GM18517 (cell line): ENCODE results near the gene TEX29.

ENCODE experiments used
- ATAC-seq: cut with Tn5 transposase; IDR thresholded peaks from one replicate; pipeline ENCODE4 v1.9.1; 2021; ENCODE audit warnings: mild to moderate bottlenecking, moderate library complexity; ENCODE audit not compliant: unreplicated experiment

Gene TEX29

GRCh38 chr13:111365149-111366005 lies 44.9 kb downstream of the TEX29 start:
- no peak for ATAC-seq

GRCh38 chr13:111367340-111367739 lies 46.9 kb downstream of the TEX29 start:
- ATAC-seq: no peak

- no peak for ATAC-seq
These were observed 47.6 kb downstream of the TEX29 start for GRCh38 chr13:111368091-111368490.

DNA sequence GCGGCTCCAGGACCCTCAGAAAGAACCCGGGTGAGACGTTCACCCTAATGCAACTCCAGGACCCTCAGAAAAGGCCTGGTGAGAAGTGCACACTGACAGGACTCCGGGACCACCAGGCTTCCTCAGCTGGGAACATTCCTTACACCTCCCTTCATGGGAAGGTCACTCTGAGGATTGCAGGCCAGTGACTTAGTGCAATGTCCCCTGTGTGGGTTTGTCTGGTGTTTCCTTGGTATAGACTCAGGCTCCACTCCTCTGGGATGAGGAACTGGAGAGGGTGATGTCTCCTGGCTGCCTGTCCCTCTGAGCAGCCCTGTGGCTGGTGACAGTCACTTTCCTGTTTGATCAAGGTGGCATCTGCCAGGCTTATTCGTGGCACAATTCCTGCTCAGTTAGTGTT lies 49.7 kb downstream of the TEX29 start:
- no peak for ATAC-seq

DNA sequence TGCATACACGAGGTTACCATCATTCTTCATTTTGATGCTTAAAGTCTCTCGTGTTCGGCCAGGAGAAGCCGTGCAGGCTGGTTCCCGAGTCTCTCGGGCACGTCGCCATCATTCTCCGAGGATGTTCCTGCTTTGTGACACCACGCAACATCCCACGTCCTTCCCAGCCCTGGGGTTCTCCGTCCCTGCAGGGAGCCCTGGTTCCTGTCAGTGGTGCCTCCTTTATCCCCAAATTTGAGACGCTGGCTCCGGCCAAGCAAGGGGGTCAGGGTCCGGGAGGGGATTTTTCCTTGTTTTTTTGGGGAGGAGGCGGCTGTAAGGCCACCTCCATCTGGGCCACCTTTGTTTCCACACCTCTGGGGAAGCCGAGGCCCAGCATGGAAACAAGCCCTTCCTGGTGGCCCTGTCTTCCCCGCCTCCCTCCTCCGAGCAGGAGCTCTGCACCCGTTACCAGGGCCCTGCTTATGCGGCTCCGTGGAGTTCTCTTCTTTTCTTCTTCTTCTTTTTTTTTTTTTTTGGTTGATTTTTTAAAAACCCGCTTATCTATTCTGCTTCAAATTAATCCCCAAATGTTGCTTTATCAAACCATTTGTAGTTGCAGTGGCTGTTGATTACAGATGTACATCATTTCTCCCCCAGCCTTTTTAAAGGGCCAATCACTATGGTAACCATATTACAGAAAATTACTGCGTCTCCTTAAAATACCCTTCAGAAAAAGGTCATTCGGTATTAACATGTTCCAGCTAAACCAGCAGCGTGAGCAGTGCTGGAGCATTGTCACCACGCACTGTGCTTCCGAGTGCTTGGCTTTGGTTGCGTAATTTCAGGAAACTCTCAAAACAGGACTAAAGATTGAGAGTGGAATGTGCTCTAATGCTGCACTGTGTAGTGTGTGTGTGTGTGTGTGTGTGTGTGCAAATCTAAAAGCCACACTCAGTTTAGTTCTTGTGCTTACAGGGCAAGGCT lies 50.4 kb downstream of the TEX29 start:
- ATAC-seq: no peak

GRCh38 chr13:111371720-111372119 lies 51.3 kb downstream of the TEX29 start:
- no peak for ATAC-seq

GRCh38 chr13:111372651-111373425 lies 52.4 kb downstream of the TEX29 start:
- no peak for ATAC-seq

GRCh38 chr13:111373486-111373885 lies 53.0 kb downstream of the TEX29 start:
- no peak for ATAC-seq

GRCh38 chr13:111380431-111380830 lies 60.0 kb downstream of the TEX29 start:
- no peak for ATAC-seq

DNA sequence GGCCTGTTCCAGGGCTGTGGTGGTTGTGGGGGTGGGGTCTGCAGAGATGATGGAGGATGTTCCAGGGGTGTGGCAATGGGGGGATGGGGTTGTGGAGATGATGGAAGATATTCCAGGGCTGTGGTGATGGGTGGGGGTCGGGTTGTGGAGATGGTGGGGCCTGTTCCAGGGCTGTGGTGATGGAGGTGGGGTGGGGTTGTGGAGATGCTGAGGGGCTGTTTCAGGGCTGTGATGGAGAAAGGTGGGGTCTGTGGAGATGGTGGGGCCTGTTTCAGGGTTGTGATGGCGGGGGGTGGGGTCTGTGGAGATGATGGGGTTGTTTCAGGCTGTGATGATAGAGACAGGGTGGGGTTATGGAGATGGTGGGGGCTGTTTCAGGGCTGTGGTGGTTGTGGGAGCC lies 62.0 kb downstream of the TEX29 start:
- no peak for ATAC-seq

DNA sequence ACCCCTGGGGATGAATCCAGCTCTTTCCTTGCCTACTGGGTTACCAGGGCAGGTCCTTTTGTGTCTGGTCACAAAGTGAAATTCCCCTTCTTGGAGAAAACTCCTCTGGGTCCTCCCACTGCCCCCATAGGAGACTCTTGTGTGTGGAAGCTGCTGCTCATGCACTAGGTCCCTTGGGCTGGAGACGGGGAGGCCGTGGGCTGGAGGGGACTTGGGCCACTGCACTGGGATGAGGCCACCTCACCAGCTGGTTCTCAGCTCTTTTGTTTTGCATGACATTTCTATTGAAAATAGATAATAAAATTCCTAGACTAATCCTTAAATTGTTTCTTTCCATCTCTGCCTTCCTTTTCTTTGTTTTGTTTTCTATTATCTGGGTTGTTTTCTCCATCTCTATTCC lies 62.4 kb downstream of the TEX29 start:
- no peak for ATAC-seq

DNA sequence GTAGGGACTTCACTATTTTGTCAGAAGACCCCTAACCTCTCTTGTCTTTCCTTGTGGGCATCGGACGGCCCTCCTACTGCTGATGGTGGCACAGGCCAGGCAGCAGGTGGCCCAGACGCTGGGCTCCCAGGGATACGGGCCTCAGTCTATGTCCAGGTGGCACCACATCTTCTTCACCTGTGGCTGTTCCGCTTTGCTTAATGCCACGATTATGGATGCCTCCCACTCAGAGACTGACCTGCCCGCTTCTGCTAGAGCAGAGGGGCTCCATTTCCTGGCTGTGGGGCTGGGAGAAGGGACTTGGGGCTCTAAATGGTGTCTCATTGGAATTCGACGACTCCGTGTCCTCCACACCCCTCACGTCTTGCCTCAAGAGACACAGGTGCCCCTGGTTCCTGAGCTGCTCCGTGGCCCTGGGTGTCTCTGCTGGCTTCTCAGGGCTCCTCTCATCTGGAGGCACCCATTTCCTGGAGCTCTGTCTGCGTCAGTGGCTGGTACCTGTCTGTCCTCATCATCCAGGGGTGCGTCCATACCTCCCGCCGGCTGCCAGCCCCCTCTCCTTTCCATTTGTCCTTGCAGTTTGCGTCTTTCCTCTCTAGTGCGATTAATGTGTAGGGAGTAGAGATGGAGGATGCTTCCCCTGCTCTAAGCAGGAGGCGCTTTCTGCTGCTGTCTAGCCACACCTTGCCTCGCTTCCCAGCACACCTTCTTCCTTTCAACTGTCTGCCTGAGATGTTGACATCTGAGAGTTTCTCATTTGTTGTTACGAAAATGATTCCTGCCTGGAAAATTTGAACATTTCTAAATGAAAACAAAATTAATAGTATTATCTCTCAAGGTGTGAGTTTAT lies 63.4 kb downstream of the TEX29 start:
- ATAC-seq: no peak

DNA sequence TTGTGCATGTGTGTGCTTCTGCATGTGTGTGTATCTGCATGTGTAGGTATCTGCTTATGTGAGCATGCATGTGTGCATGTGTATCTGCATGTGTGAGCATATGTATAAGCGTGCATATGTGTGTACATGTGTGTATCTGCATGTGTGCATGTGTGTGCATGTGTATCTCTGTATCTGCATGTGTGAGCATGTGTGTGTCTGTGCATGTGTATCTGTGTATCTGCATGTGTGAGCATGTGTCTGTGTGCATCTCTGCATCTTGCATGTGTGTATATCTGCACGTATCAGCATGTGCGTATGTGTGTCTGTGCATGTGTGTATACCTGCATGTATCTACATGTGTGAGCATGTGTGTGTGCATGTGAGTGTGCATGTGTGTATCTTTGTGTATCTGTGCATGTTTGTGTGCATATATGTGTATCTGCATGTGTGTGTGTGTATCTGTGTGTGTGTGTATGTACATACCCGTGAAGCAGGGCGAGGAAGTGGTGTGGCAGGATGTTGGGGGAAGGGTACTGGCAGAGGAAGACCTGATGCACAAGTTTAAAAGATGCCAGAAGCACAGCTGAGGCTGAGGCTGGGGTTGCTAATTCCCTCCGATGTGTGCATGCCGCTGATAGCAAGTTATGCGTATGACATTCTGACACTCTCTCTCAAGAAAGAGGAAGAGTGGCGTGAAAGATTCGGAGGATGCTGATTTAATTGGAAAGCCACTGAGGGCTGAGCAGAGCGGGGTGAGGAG lies 64.2 kb downstream of the TEX29 start:
- no peak for ATAC-seq

DNA sequence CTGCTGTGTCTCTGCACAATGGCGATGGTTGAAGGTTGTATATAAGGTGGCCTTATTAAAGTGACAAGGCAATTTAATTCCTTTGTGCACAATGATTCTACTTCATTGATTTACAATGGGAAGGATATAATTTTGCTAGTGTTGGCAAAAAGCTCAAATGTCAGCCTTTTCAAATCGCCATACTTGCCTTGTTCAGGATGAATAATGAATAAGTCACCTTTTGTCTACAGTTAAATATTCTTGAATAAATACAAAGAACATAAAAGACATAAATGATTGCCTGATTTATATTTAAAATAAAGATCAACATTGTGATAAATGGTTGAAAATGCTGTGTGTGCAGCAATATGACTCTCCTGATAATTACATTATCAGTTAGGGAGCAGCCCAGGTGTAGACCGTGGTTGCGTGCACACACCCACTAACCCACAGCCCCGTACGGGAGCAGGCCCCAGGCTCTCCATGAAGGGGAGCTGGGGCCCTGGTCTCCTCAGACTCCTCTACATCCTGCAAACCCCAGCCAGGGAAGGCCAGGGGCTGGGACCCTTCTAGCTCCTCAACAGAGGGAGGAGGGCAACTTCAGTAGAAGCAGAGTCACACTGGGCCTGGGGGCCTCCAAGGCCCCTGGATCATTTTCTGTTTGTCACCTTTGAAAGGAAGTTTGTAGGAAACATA lies 64.9 kb downstream of the TEX29 start:
- no peak for ATAC-seq

DNA sequence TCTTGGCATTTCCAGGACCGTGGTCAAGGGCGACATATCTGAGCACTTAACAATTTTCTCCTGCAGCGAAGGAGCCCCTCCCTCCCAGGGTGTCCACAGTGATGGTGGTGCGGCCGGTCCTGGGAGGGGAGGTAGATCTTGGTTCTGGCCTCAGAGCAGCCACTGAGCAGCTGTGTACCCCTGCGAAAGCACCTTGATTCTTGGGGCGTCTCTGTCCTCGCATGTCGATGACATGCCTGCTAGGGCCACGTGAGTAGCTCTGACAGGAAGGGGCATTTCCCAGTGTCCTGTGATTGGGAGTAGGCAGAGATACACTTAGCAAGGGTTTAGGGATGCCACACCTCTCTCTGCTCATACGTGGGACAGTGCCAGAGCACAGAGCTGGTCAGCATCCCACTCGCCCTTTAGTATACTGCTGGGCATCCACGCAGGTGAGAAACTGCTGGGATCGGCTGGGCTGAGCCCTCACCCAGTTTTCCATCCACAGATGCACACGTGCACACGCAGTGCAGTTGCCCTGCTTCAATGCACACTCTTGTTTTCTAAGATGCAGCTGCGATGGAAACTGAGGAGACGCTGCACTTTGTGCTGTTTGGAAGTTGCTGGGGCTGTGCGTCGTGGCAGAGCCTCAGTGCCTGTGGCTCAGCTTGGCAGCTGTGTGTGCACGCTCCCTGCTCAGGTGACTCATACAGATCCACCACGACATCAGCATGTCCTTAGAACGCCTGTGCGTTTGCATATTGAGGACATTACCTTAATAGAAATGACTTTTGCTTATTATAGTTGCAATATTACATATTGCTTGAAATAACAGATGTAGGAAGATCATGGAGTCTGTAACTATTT lies 66.8 kb downstream of the TEX29 start:
- ATAC-seq: no peak

GRCh38 chr13:111387945-111388600 lies 67.6 kb downstream of the TEX29 start:
- ATAC-seq: no peak

- no peak for ATAC-seq
These were observed 68.5 kb downstream of the TEX29 start for GRCh38 chr13:111388851-111389500.
